SIG-M5 (cell line): ENCODE results near the gene AGT.

Source experiments
- DNase-seq: peaks from one replicate; lab custom pipeline; 2025; lab: John Stamatoyannopoulos, UW

AGT gene

GRCh38 chr1:230713915-230714764 is at the start of gene AGT:
Gene AGT (minus strand): TSS chr1:230714122. CDS start chr1:230710823, 3,299 bp downstream.
- DNase-seq: no peak

GRCh38 chr1:230761443-230762167 is 47.7 kb upstream of the AGT start:
- DNase-seq: no peak

GRCh38 chr1:230760360-230760827 is 46.5 kb upstream of the AGT start:
- no peak for DNase-seq

- DNase-seq: no peak
These were observed 45.6 kb upstream of the AGT start for GRCh38 chr1:230759369-230760065.

GRCh38 chr1:230758709-230759368 is 44.9 kb upstream of the AGT start:
- no peak for DNase-seq

GRCh38 chr1:230757856-230758708 is 44.2 kb upstream of the AGT start:
- DNase-seq: no peak

GRCh38 chr1:230754796-230755195 is 40.9 kb upstream of the AGT start:
- no peak for DNase-seq

GRCh38 chr1:230753586-230754251 is 39.8 kb upstream of the AGT start:
- DNase-seq: no peak

GRCh38 chr1:230753191-230753585 is 39.3 kb upstream of the AGT start:
- no peak for DNase-seq

GRCh38 chr1:230752407-230752806 is 38.5 kb upstream of the AGT start:
- DNase-seq: no peak

GRCh38 chr1:230750986-230751625 is 37.2 kb upstream of the AGT start:
- no peak for DNase-seq

- DNase-seq: no peak
These were observed 36.7 kb upstream of the AGT start for GRCh38 chr1:230750576-230750975.

- DNase-seq: no peak
These were observed 35.7 kb upstream of the AGT start for GRCh38 chr1:230749635-230750034.

GRCh38 chr1:230749150-230749549 is 35.2 kb upstream of the AGT start:
- DNase-seq: no peak

- no peak for DNase-seq
These were observed 34.2 kb upstream of the AGT start for GRCh38 chr1:230747890-230748800.

GRCh38 chr1:230747127-230747730 is 33.3 kb upstream of the AGT start, which contains the start of gene CAPN9:
Gene CAPN9 (plus strand): TSS chr1:230747388. CDS start chr1:230747497, 109 bp downstream.
- no peak for DNase-seq

- no peak for DNase-seq
These were observed 32.7 kb upstream of the AGT start for GRCh38 chr1:230746617-230747016.

- DNase-seq: no peak
These were observed 31.1 kb upstream of the AGT start for GRCh38 chr1:230745071-230745470.
